CD4-positive, alpha-beta T cell treated with Interleukin-15 for 1 hour (primary cell): Measurements from ENCODE around the gene OSBPL6.
A peak's percentile ranks its signal among the peaks of the same experiment; 100 is the strongest.
"Not testable (repeated sequence)": the region's sequence is repeated elsewhere in the genome, so short reads cannot be mapped to it uniquely, and the experiment has no call there.

Experiments used
- DNase-seq: peaks from one replicate; pipeline ENCODE4 v3.0.0-alpha.2; 2020

Gene OSBPL6

DNA sequence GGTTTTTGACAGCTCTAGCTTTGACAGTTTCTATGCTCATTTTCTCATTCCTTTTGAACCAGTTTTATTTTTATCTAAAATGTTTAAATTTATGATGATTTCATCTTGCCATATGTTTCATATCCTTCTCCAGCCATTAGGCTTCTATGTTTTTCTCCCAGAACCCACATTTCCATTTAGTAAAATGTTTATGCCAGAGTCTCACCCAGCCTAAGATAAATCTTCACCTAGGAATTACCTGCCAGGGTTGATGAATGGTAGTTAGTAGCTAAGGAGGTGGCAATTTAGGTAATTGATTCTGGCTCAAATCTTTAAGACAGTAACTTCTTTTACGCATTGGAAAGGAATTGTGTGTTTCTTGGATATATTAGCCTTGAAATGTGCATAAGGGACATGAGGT is 173.0 kb downstream of the OSBPL6 start:
- DNase-seq, result no peak

- DNase-seq, result no peak
Measured at GRCh38 chr2:178374865-178375264, 180.6 kb downstream of the OSBPL6 start.

- DNase-seq, result no peak
Measured at GRCh38 chr2:178377046-178377445, 182.7 kb downstream of the OSBPL6 start.

DNA sequence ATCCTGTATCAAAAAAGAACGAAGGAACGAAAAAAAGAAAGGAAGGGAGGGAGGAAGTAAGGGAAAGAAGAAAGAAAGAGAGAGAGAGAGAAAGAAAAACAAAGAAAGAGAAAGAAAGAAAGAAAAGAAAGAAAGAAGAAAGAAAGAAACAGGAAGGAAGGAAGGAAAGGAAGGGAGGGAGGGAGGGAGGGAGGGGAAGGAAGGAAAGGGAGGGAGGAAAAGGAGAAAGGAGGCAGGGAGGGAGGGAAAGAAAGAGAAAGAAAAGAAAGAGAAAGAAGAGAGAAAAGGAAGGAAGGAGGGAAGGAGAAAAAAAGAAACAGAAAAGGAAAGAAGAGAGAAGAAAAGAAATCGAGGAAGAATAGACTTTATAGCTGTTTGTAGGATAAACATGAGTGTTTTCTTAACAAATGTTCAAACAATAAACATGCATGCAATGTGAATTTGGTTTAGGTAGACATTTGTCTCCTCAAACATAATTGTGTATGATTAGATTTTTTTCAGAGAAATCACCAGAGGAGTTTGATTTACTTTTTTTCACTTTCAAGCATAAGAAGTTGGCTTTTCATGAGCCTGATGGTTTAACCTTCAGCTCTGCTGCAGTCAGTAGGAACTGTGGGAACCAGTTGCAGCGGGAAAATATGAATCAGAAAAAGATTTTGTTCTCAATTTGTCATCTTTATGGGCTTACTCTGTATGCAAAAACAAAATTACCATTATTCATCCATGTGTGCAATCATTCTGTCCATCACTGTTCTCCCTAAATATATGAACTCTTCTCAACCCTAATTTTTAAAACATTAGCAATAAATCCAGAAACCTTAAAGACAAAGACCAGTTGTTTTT is 185.1 kb downstream of the OSBPL6 start:
- DNase-seq, result no peak

- DNase-seq, result no peak
Measured at GRCh38 chr2:178380763-178381162, 186.5 kb downstream of the OSBPL6 start.

DNA sequence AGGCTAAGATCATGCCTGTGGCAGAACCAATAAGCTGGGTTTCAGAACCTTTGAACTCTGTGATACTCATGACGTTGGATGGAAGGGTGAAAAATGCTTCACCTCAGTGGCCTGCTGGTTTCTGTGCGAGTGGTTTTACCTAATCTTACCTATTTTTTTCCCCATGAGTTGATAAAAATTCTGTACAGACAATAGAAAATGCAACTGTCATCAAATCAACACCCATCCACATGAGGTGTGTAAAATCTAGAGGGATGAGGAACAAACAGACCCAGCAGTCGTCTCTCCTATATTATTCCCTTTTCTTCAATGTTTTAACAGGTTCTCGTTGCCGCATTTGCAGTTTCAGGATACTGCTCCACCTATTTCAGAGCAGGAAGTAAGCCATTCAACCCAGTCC is 189.4 kb downstream of the OSBPL6 start:
- DNase-seq, result no peak

GRCh38 chr2:178385595-178386148 is 191.4 kb downstream of the OSBPL6 start:
- no peak for DNase-seq

GRCh38 chr2:178386986-178387597 is 192.8 kb downstream of the OSBPL6 start:
- no peak for DNase-seq

DNA sequence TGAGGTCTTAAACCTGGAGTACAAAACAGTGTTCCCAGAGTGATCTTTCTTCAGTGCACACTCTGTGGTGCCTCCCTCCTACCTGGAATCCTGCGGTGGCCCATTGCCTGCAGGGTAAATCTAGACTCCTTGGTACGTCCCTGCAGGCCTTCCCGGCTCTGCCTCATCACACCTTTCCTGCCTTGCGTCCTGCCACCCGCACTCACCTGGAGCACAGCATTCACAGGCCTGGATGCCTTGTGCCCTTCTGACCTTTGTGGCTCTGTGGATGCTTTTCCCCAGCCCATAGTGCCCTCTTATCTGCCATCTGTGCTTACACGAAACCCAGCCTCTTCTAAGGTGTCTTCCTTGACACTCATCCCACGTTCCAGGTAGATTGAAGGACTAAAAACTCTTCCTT is 194.0 kb downstream of the OSBPL6 start:
- DNase-seq, result no peak

DNA sequence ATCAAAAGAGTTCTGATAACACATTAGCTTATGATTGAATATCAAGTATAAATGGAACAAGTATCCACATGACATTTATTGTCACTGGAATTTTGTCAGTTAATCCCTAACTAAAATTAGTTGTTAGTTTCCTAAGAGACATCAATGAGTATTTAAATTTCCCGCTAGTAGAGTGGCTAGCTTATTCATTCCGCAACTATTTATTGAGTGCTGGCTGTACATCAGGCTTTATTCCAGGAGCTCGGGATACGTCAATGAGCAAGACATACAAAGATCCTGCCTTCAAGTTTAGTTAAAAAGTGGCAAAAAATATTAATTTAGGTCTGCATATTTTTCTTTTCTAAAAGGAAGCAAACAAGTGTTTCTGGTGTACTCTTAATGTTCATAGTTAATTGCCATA is 197.4 kb downstream of the OSBPL6 start:
- no peak for DNase-seq

DNA sequence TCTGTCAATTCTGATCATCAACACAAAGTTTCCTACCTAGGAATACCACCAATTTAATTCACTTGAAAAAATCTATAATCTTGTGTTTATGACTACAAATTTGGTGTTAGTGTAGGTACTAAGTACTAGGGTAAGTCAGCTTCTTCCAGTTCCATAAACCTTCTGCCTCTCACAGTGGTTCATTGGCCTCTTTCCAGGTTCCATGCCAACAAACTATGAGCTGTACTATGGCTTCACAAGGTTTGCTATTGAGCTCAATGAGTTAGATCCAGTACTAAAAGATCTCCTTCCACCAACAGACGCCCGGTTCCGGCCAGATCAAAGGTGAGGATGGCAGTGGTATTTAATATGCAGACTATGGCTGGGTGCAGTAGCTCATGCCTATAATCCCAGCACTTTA is 197.9 kb downstream of the OSBPL6 start:
- DNase-seq, result no peak

DNA sequence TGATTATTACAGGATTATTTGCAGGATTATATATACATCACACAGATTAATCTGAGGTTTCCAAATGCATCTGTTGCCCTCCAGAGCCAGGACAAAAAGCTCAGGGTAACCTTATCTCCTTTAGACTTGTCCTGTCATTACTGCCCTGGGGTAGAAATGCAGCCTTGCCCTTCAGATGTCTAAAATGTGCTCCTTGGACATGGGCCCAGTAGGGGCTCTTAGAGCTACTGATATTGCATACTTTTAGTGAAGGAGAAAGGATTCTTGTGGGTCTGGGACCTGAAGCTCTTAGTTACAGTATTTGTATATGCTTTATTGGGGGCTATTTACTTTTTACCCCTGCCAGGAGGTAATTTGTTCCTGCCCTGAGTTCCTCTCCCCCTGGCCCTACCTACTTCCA is 200.5 kb downstream of the OSBPL6 start:
- DNase-seq, result no peak

DNA sequence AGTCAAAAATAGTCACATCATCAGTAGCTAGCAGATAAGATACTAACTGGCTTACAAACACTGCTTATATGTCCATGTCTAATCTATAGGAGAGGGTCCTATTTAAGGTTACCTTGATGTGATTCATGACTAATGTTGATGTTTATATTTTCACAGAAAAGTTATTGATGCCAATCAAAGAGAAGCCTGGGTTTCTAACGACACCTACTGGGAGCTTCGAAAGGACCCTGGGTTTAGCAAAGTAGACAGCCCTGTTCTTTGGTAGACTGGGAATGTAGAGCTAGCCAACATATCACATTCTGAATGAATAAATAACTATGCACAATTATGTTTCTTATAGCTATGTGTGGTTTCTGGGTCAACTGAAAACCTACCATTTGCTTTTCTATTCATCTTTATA is 201.0 kb downstream of the OSBPL6 start:
- no peak for DNase-seq

DNA sequence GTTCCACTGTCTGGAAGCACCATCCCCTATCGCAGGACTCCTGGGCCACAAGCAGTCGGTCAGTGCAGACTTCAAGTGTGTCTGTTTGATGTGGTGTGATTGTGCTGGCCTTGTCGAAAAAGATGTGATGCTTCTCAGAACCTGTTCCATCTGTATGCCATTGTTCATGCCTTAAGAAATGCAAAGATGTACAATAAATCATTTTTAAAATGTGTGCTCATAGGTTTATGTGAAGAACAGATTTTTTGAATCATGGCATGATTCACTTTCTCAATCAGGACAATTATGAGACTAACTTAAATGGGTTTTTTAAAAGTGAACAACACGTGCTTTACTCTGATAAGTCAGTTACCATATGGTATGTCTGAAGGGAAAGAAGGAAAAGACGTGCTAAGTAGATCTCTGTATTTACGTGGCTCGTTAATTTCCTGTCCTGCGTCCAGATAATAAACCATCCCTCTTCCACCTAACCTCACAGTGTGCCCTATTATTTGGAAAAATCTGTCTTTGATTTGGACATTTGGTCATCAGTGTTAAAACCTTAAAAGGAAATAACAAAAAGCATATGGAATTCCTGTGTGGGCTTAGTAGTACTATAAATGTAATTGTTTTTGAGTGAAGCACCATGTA is 201.7 kb downstream of the OSBPL6 start:
- DNase-seq, result no peak

- DNase-seq, result no peak
Measured at GRCh38 chr2:178397002-178397605, 202.8 kb downstream of the OSBPL6 start.

- DNase-seq, result no peak
Measured at GRCh38 chr2:178401994-178402437, 207.7 kb downstream of the OSBPL6 start.

DNA sequence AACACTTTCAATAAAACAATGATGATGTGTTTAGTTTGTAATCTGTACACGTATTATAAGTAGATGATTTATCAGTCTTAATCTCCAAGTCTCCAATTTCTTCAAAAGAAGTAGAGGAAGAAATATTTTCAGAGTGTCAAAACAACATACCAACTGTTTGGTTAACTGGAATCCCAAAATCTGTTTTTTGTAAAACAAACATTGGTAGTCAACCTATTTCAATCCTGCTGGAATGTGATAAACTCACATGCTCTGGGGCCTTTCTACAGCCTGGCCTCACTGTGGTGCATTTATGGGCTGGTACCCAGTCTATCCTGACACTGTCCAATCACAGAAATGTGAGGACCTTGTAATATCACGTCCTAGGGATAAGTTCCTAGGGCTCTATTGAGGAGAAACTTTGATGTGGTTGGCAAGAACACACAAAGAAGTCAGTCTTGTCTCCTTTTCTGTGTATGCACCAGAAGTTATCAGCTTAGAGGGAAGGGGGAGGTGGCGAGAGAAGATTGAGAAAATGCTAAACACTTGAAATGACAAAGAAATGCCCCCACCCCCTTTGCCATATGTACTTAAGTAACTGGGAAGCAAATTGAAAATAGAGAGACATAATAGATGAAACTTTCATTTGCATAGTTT is 209.5 kb downstream of the OSBPL6 start:
- no peak for DNase-seq

DNA sequence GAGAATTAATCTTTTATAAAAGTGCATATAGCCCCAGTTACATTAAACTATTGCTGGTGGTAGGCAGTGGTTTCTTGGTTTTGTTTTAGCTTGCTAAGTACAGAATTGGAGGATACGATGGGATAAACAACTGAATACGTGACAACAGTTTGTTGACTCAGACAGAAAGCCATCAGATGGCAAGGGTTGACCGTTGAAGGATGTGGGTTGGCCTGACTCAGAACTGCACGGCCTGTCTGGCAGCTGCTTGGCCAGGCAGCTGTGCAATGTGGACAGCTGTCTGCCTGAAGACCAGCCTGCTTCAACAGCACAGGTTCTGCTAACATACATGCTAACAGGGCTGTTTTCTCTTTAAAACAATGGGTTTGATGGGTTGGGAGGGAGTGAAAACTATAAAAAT is 210.1 kb downstream of the OSBPL6 start:
- DNase-seq, result no peak

- DNase-seq, result no peak
Measured at GRCh38 chr2:178409261-178409660, 214.9 kb downstream of the OSBPL6 start.

- no peak for DNase-seq
Measured at GRCh38 chr2:178412047-178412446, 217.7 kb downstream of the OSBPL6 start.

- not testable (repeated sequence) for DNase-seq
Measured at GRCh38 chr2:178412453-178412852, 218.1 kb downstream of the OSBPL6 start.

- peak; percentile 73 for DNase-seq
Measured at GRCh38 chr2:178413472-178414265, 219.4 kb downstream of the OSBPL6 start.
